GM18909 (cell line): ENCODE results near the gene KRT73.

Experiments
- ATAC-seq: cut with Tn5 transposase; IDR thresholded peaks from one replicate; pipeline ENCODE4 v1.9.1; 2021; ENCODE audit warnings: mild to moderate bottlenecking; ENCODE audit not compliant: unreplicated experiment, poor library complexity

KRT73 gene

DNA sequence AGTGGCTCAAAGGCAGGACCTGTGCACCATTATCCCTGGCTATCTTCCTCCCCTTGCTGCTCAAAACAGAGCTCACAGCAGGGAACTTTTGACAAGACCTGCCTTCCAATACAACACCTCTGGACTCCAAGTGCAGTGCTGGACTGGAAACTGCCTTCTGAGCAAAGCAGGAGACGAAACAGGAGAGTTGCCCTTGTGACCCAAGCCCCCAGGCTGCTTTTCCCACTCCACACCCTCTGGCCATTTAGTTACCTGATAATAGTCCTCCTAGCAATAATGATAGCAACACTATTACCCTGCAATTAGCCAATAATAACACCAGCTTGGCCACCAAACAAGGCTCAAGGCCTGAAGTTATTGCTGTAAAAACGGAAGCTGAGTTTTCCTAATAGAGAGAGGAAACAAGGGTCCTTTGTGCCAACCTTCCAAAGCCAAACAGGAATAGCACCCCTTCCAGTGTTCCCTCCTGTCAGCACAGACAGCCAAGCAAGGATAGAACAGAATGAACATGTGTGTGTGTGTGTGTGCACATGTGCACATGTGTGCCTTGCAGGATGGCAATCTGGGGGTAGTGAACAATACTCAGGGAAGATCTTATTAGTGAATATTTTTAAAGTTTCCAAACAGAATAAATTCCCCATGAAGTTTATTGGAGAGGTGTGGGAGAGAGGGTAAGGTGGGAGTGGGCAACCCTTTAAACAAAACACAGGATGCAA, 9.2 kb upstream of the KRT73 start:
- ATAC-seq: no peak

DNA sequence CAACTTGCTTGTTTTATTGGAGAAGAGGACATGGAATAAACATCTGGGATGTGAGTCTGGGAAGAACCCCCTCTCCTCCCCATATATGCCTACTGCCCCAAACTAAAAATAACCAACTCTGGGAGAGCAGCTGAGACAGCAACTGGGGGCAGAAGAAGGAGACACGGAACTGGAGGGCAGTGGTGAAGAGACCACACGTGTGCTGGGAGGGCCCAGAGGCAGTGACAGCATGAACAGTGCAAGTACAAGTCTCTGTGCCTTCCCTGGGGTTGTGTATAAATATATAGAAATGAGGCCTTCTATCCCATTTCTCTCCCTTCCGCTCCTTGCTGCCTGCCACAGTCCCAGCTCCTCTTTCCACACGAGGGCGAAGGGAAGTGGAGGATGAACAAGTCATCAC, 4.0 kb upstream of the KRT73 start:
- no peak for ATAC-seq

DNA sequence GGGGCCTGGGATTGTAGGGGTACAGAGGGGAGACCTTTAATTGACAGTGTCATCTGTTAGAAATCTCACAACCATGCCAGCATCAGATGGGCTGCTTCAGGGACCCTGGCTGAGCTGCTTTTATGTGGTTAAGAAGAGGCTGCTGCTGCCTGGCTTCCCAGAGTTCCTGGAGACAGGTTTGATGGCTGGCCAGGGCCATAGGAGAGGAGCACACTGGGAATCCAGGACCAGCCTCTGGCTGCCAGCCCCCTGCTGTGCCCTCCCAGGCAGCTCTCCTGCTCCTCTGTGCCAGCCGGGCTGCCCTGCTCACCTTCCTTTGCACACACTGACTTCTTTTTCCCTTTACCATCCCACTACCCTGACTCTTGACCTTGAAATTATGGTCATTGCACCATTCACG, 507 bp upstream of the KRT73 start:
- no peak for ATAC-seq

DNA sequence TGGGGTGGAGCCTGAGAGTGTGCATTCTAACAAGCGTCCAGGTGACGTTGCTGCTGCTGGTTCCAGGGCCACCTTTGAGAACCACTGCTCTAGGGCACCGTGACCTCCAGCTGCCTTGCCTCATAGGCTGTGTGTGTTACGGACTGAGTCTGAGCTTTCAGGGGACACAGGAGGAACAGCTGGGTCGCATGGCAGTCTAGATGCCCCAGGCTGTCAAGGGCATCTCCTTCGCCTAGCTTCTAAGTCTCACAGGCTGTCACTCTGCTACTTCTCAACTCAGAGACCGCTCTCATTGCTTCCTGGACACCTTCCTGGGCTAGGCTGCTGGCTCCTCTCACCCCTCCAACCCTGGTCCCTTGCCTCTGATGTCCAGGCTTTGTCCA, 965 bp downstream of the KRT73 start:
- no peak for ATAC-seq

DNA sequence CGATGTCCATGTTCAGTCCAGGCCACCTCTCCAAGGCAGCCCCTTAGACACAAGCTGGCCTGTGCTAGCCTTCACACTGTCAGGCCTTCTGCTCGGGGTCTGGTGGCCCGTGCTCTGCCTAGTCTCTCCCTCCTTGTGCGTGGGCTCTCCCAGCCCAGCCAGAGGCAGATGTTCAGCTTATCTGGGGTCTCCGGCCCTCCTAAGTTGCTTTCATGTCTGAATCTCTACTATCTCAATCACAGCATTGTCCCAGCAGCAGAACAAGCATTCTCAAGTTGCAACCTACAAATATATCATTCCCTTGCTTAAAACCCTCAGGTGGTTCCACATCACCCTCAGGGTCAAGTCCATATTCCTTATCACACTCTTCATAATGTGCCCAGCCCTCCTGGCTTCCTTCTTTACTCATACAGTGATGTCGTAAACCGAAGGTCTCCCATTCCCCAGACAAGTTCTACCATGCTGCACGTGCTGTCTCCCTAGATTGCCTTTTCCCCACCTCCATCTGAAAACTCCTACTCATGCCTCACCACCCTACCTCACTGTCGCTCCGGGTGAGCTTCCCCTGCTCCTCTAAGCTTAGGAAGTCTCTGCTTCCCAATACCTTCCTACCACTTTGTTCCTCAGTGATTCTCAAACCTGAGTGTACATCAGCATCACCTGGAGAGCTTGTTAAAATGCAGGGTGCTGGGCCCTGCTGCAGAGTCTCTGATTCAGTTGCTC, 1.5 kb downstream of the KRT73 start:
- no peak for ATAC-seq

DNA sequence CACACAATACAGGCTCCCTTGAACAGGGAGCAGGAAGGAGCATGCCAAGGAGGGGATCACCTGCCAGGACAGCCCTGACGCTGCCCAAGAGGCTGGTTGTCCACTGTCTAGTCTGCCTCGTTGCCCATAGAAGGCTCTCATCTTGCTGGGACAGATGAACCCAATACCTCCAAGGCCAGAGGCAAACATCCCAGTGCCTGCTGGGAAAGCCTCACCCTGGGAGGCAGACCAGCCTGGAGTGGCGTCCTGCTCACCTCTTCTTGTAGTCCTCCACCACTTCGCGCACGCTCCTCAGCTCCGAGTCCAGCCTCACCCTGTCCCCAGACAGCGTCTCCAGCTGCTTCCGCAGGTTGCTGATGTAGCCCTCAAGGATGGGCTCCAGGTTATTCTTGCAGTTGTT, 2.4 kb downstream of the KRT73 start:
- ATAC-seq: no peak

DNA sequence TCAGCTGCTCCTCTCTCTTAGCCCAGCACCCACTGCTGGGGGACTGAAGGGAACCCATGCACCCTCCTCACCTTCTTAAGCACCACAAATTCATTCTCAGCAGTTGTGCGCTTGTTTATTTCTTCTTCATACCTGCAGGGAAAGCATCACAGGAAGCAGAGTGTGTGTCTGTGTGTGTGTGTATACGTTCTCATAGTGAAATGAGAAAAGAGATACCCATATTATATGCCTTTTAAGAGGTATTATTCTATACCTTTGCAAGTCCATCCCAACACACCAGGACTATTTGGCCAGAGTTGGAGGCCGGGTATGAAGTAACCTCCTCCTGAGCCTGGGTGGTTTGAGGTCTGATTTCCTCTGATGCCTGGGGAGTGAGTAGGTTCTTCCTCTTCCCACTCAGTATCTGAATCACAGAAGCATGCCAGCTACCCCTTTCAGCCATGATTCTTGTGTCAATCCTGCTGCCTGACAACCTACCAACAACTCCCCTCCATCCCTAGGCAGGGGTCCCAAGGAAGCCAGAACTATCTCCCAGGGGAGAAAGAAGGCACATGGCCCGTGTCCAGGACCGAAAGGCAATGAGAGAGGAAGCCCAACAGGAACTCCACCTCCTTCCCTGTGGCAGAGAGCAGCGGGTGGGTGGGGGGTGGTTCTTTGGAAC, 3.0 kb downstream of the KRT73 start:
- no peak for ATAC-seq

DNA sequence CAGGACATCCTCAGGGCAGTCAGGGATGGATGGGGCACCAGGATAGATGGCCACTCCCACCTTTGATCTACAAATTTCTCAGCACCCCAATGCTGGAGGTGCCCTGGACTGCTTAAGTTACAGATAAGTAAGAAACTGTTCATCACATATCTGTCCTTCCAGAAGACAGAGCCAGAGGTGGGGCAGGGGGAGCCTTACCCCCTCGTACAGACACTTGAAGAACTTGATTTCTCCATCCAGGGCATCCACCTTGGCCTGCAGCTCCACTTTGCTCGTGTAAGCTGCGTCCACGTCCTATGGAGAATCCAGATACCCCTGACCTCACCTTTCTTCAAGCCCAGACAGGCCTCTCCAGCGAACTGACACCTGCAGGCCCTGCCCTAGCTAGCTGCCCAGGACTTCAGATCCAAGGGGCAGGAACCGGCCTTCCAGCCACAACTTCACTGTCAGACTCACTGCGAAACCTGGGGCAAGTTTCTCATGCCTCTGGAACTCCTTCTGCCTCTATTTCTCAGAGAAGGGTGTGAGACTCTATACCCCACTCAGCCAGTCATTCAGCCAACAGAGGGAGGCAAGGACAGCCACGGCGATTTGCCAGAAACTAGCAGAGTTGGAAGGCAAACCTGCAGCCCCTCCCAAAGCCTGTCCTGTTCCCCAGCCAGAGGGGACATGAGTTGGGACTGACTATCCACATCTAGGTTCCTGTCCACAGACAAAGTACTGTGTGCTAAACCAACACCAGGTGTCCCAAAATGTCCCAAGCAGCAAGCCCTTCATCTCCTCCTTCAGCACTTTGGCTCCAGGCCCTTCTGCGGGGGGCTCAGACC, 3.8 kb downstream of the KRT73 start:
- ATAC-seq: no peak

DNA sequence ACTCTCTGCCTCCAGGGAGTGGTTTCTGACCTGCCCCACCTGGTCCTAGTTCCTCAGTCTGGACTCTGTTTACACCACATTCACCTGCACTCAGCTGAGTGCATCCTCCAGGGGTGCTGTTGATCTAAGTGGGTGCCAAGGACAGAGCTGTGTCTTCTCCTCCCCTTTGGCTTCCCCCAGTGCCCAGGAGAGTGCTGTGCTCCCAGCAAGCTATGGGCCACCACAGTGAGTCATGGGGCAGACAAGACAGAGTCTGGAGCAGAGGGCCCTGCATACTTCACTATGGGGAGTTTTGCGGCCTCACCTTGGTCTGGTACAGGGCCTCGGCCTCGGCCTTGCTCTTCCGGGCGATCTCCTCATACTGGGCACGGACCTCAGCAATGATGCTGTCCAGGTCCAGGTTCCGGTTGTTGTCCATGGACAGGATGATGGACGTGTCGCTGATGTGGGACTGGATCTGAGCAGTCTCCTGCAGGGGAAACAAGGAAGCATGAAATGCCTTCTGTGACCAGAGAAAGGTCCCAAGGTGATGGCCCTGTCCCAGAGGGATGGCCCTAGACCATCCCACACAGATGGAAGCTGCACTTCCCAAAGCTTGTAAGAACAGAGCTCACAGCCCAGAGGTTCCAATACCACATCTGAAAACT, 4.9 kb downstream of the KRT73 start:
- ATAC-seq: no peak

DNA sequence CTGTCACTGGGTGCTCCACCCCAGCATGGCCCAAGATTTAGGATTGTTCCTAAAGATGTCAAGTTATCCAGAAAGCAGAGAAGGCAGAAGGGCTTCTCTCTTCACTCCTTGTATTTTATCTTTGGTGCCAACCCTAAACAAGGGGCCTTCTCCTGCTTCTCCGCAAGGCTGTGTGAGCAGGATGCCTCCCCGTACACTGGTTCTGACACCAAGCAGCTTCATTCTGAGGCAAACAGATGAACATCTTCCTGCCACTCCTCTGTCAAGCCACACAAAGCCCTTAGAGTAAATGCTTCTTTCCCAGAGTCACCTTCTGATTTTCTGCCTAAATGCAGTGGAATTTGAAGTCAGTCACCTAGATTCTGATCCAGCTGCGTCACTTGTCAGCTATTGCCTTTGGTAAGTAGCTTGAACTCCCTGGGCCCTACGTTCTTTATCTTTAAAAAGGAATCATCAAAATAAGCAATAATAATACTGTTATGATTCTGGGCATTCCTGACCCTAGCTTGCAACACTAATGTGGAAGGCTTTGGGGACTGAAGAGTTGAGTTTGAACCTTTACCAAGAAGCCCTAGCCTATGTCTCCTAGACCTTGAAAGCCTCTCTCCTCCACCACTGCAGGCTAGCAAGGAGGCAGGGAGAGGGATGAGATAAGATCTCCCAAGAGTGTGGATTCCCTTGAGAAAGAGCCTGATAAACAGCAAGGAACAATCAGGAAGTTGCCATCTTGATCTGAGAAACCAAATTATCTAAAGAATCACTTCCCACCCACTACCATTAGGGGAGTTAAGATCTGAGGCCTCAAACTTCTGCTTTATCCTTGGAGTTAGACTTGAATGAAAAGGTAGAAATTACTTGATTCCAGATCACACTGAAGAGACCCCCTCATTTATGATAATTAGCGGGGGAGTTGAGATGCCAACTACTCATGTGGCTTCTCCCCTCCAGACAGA, 5.7 kb downstream of the KRT73 start:
- no peak for ATAC-seq

DNA sequence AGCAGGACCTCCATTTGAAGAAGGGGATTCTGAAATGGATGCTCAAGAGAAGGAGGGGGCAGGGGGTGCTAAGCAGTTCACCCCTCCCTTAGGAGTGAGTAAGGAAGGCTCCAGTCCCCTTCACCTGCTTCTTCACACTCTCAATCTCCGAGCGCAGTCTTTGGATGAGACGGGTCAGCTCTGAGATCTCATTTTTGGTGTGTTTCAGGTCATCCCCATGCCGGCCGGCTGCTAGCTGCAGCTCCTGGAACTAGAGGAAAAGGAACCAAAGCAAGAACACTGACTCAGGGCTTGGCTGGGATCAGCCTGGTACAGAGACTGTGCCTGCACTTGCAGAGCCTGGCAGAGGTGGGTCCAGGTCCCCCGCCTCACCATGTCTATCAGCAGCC, 7.3 kb downstream of the KRT73 start:
- no peak for ATAC-seq

DNA sequence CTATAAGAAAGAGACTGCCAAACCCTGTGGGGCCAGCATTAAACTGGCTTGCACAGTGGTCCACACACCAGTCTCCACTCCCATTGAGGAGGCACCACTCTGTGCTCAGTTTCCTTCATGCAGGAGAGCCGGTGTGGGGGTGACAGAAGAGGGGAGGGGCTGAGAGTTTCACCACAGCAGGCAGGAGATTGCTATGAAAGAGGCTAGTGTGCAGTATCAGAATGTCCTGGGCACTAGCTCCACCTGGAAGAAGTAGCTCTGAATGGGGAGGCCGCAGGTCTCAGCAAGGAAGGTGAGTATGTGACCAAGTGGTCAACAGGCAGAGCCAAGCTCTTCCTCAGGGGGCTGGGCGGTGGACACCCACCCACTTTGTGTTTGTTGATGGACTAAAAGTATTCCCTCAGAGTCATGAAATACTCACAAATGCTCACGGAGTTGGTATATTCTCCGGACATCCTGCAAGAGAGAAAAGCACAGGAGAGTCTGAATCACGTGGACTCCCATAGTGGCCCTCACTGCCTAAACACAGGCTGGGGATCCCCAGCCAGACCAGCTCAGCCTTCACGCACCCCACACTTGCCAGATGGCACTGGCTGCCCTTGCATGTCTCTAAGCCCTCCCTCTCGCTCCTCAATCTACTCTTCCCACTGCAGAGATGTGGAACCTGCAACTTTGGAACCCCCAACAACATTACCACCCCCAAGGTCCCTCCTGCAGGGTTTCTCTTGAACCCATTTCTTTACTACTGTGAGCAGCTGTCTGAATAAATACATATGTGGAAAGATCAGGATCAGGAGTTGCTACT, 9.3 kb downstream of the KRT73 start:
- no peak for ATAC-seq

DNA sequence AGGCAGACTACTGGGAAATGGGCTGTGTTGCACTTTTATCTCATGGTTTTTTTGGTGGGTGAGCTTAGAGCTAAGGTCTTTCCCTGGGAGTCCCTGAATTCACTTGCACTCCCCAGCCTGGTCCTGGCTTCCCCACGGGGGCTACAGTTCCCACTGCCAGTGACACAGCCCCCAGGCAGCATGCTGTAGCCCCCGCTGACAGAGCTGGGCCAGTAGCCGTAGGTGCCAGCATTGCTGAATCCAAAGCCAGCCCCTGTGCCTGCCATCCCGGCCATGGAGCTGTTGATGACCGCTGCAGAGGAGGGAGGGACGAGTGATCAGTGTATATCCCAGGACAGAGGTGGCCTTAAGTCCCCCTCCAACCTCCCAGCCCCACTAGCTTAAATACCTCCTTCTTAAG, 10.2 kb downstream of the KRT73 start:
- no peak for ATAC-seq

DNA sequence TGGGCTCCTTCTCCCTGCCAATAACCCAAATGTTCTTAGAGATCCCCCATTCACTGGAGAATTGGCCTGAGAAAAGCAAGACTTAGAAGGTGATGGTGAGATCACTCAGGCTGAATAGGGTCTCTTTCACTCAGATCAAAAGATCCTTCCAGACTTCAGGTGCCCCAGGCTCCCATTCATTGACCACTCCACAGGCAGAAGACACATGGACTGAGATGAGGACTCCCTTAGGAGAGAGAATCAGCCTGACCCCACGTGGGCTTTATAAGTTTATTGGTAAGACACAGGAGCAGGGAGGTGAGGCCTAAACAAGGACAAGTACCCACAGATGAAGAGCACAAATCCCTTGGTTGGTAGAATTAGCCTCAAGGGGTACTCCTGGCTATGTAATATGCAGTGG, 11.0 kb downstream of the KRT73 start:
- ATAC-seq: no peak

DNA sequence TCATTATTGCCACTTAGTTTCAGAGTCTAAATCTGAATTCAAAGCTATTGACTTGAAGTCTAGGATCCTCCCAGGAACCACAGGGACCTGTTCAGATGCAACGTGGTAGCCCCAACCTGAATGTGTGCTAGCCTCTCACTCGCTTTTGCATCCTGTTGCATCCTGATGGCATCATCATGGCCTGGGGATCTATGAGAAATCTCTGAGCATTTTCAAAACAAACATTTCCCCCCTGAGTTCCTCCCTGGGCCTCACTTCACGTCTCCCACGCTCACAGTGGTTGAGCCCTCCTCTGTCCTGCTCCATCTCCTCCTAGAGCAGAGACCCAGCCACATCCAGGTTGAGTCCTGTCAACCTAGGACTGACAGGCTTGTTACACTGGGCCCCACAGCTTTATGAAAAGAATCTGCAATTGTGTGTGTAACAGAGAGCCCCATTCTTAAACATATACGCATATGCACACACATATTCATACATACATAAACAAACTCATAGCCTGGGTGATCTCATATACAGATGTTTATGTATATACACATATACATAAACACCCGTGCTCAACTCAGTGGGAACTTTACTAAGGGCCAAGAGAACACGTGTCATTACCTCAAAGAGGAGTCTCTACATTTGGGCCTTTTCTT, 11.7 kb downstream of the KRT73 start:
- no peak for ATAC-seq

DNA sequence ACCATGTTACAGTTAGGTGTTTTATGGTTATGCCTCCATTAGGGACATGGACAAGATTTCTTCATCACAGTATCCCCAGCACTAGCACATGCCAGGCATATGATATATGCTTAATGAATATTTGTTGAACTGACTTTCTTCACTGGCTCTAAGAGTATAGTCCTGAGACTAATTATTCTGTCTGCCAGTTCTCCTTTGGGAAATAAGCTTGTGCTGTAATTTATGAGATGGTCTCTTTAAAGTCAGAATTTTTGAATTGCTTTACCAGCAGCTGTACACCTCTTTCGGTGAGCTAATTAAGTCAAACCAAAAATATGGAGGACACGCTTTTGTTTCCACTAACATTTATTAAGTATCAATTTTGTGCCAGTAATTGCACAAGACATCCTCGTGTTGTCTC, 12.3 kb downstream of the KRT73 start:
- no peak for ATAC-seq

DNA sequence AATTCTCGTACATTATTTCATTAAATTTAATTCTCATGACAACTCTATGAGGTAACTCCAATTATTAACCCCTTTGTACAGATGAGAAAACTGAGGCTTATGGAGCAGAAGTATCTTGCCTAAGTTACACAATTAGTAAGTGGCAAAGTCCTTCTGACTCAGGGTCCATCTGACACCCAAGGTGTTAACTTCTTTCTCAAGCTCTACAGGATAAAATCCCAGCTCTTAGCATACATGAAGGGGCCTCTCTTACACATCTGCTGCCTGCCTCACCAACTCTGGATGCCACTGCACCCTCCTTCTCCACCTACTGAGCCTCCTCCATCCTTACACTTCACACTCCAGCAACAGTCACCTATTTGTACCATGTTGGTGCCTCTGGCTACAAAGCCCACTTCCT, 12.8 kb downstream of the KRT73 start:
- no peak for ATAC-seq

DNA sequence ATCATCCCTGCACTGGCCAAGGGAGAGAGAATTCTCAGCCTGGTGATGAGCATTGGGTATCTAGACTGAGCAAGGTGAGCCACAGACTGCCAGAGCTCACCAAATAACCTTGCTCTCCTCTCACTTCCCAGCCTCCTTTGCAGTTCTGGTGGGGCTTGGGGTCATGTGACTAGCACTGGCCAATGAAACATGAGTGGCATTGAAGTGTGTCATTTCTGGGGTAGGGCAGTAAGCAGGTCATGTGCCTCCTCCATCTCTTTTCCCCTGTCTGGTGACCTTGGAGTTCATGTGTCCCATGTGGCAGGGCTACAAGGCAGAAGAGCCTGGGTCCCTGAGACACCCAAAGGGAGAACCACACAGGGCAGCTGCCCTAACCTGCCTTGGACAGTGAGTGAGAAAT, 13.5 kb downstream of the KRT73 start:
- ATAC-seq: no peak
